IPS-20b (cell line): Measurements from ENCODE around the gene CLIP1.
"Not testable (repeated sequence)": the region's sequence is repeated elsewhere in the genome, so short reads cannot be mapped to it uniquely, and the experiment has no call there.

Experiments used
- H3K27ac ChIP-seq: one replicate; pipeline ENCODE4 v1.5.1; 2013; ENCODE audit warnings: low read length
- H3K27me3 ChIP-seq: 2 replicates; pipeline ENCODE4 v1.6.1; 2013; ENCODE audit warnings: mild to moderate bottlenecking, low read length, inconsistent platforms; ENCODE audit not compliant: insufficient read depth
- H3K36me3 ChIP-seq: 2 replicates; pipeline ENCODE4 v1.6.1; 2013; ENCODE audit warnings: low read depth, mild to moderate bottlenecking, inconsistent platforms, low read length, moderate library complexity; ENCODE audit not compliant: insufficient read depth
- H3K4me1 ChIP-seq: 2 replicates; pipeline ENCODE4 v1.6.1; 2013; ENCODE audit warnings: mild to moderate bottlenecking, control low read depth, inconsistent platforms, low read length, moderate library complexity; ENCODE audit not compliant: insufficient read depth
- H3K4me3 ChIP-seq: 2 replicates; pipeline ENCODE4 v1.5.1; 2013; ENCODE audit warnings: mild to moderate bottlenecking, low read length, inconsistent platforms
- H3K9ac ChIP-seq: 2 replicates; pipeline ENCODE4 v1.6.1; 2013; ENCODE audit warnings: low read depth, mild to moderate bottlenecking, inconsistent platforms, low read length, moderate library complexity
- H3K9me3 ChIP-seq: 2 replicates; pipeline ENCODE4 v1.6.1; 2013; ENCODE audit warnings: mild to moderate bottlenecking, low read depth, low read length, inconsistent platforms; ENCODE audit not compliant: insufficient read depth

Gene CLIP1

GRCh38 chr12:122407208-122407607, 15.3 kb downstream of the CLIP1 start:
- Histone ChIP-seq H3K27ac (no peak overlapping the region), H3K27me3 (no peaks in the 10 kb centered on the region), H3K9me3 (no peaks in the 10 kb centered on the region; the same call in 1 of the 2 replicates), H3K4me1 (no peaks in the 10 kb centered on the region; the same call in 1 of the 2 replicates), H3K4me3 (no peak overlapping the region), H3K36me3 (no peaks in the 10 kb centered on the region), H3K9ac (no peak overlapping the region)

DNA sequence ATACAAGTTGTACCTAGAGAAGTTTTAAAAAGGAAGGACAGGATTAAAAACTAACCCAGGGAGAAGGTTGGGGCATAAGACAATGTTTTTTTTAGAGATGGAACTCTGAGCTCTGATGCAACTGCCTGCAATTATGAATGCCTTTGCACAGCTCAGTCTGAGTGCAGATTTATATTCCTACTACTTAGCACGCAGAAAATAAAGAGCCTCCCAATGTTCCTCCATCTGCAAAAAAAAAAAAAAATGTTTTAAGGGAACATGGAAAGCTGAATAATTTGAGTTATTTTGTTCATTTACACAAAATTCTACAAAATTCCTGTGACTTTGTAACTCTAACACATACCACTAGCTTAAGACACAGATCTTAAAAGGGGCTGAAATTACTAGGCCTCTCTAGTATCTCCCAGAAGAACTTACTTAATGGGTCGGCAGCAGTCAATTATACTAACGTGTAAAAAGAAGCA, 15.7 kb downstream of the CLIP1 start:
- no peaks in the 10 kb centered on the region for H3K27me3 ChIP-seq
- H3K4me3 ChIP-seq = no peak overlapping the region
- no peaks in the 10 kb centered on the region; the same call in 1 of the 2 replicates for H3K4me1 ChIP-seq
- no peak overlapping the region for H3K9ac ChIP-seq
- no peaks in the 10 kb centered on the region for H3K36me3 ChIP-seq
- H3K27ac ChIP-seq = no peak overlapping the region
- H3K9me3 ChIP-seq = no peaks in the 10 kb centered on the region; the same call in 1 of the 2 replicates

DNA sequence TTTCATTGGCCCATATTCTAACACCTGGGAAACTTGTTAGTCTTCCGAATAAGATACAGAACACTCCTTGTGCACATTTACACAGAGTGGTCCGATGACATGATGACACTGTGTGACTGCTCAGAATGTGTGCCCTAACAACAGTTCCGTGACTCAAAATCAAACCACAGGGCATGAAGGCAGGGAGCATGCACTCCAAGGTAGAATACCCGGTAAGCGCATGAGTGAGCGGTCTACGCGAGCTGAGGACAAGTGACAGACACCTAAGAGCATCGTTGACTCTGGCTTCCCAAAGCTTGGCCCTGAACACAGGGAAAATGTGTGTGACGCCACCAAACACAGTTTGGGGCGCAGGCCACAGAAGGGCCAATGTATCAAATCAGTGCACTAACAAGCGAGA, 18.6 kb downstream of the CLIP1 start:
- Histone ChIP-seq H3K27ac (no peak overlapping the region), H3K4me3 (no peak overlapping the region), H3K27me3 (no peaks in the 10 kb centered on the region), H3K4me1 (peaks cover 12% of the 10 kb centered on the region), H3K9me3 (no peaks in the 10 kb centered on the region), H3K9ac (no peak overlapping the region), H3K36me3 (no peaks in the 10 kb centered on the region)

DNA sequence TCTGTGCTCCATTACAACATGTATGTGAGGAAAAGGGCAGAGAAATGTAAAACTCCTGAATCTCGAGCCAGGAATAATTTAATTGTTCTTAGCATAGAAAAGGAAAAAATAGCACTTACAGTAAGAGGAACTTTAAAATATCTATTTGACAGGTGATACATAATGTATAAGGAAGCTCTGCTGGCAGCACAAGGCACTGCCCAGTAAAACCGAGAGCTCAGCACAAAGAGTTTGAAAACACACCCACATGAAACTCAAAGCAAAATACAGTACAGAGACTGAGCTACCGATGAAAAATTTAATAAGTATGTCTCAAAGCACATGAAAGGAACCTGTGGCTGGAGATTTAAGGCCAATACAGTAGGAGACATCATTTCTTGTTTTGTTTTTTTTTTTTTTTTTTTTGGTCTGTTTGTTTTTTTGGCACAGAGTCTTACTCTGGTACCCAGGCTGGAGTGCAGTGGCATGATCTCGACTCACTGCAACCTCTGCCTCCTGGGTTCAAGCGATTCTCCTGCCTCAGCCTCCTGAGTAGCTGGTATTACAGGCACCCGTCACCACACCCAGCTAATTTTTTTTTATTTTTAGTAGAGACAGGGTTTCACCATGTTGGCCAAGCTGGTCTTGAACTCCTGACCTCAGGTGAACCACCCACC, 19.2 kb downstream of the CLIP1 start:
- Histone ChIP-seq H3K9ac (no peak overlapping the region), H3K27ac (no peak overlapping the region), H3K4me1 (peaks cover 12% of the 10 kb centered on the region)

GRCh38 chr12:122402264-122402663, 20.2 kb downstream of the CLIP1 start:
- Histone ChIP-seq H3K4me1 (peaks cover 12% of the 10 kb centered on the region), H3K27me3 (no peaks in the 10 kb centered on the region), H3K27ac (no peak overlapping the region), H3K9me3 (no peaks in the 10 kb centered on the region), H3K9ac (no peak overlapping the region), H3K4me3 (no peak overlapping the region), H3K36me3 (no peaks in the 10 kb centered on the region)

More for the DNA sequence above, 19.2 kb downstream of the CLIP1 start:
- Histone ChIP-seq H3K9me3 (no peaks in the 10 kb centered on the region), H3K27me3 (no peaks in the 10 kb centered on the region), H3K4me3 (no peak overlapping the region), H3K36me3 (no peaks in the 10 kb centered on the region)

GRCh38 chr12:122399592-122400373, 22.7 kb downstream of the CLIP1 start:
- no peaks in the 10 kb centered on the region for H3K27me3 ChIP-seq
- H3K36me3 ChIP-seq = no peaks in the 10 kb centered on the region
- peaks cover 12% of the 10 kb centered on the region for H3K4me1 ChIP-seq
- H3K9ac ChIP-seq = peak overlapping the region; percentile 72; the same call in 1 of the 2 replicates
- H3K27ac ChIP-seq = peak overlapping the region; percentile 23
- H3K9me3 ChIP-seq = no peaks in the 10 kb centered on the region
- peak overlapping the region; percentile 61; the same call in 1 of the 2 replicates for H3K4me3 ChIP-seq

GRCh38 chr12:122399254-122399591, 23.2 kb downstream of the CLIP1 start:
- Histone ChIP-seq H3K27ac (no peak overlapping the region), H3K9me3 (no peaks in the 10 kb centered on the region), H3K36me3 (no peaks in the 10 kb centered on the region), H3K4me1 (peaks cover 12% of the 10 kb centered on the region), H3K27me3 (no peaks in the 10 kb centered on the region), H3K9ac (peak overlapping the region; percentile 72; the same call in 1 of the 2 replicates), H3K4me3 (no peak overlapping the region)

GRCh38 chr12:122397981-122398380, 24.5 kb downstream of the CLIP1 start:
- not testable (repeated sequence) for H3K36me3 ChIP-seq, H3K27me3 ChIP-seq, H3K9me3 ChIP-seq, H3K27ac ChIP-seq, H3K9ac ChIP-seq, H3K4me3 ChIP-seq
- H3K4me1 ChIP-seq = peaks cover 12% of the 10 kb centered on the region; the same call in 1 of the 2 replicates

- Histone ChIP-seq H3K36me3 (no peaks in the 10 kb centered on the region), H3K27me3 (no peaks in the 10 kb centered on the region), H3K27ac (no peak overlapping the region), H3K4me3 (no peak overlapping the region), H3K9ac (no peak overlapping the region), H3K4me1 (peaks cover 8% of the 10 kb centered on the region; the same call in 1 of the 2 replicates), H3K9me3 (no peaks in the 10 kb centered on the region)
Observed at GRCh38 chr12:122395319-122395718, 27.1 kb downstream of the CLIP1 start.

DNA sequence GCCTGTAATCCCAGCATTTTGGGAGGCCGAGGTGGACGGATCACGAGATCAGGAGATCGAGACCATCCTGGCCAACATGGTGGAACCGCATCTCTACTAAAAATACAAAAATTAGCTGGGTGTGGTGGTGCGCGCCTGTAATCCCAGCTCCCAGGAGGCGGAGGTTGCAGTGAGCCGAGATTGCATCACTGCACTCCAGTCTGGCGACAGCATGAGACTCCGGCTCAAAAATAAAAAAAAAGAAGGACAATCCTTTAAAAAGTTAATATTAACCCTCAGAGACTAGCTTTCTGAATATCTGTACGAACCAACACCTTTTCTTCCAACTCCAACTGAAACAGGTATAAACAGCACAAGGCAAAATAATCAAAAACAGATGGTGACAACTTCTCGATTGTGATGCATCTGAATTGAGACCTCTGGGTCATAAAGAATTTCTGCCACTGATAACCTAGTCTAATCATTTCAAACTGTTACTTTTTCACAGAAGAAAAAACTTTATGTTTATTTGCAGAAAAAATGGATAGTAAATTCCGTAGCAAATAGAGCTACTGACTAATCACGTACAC, 27.8 kb downstream of the CLIP1 start:
- Histone ChIP-seq H3K27ac (no peak overlapping the region), H3K27me3 (no peaks in the 10 kb centered on the region), H3K9me3 (no peaks in the 10 kb centered on the region), H3K36me3 (no peaks in the 10 kb centered on the region), H3K4me1 (peaks cover 2% of the 10 kb centered on the region; the same call in 1 of the 2 replicates), H3K4me3 (no peak overlapping the region), H3K9ac (no peak overlapping the region)

GRCh38 chr12:122393817-122394216, 28.7 kb downstream of the CLIP1 start:
- H3K36me3 ChIP-seq = no peaks in the 10 kb centered on the region
- no peaks in the 10 kb centered on the region for H3K4me1 ChIP-seq
- no peak overlapping the region for H3K27ac ChIP-seq
- no peak overlapping the region for H3K4me3 ChIP-seq
- no peak overlapping the region for H3K9ac ChIP-seq
- H3K9me3 ChIP-seq = no peaks in the 10 kb centered on the region
- H3K27me3 ChIP-seq = no peaks in the 10 kb centered on the region
